Lower leg skin (tissue), 3 donors: Measurements from ENCODE around the gene INTS13.

Experiments used
- CTCF ChIP-seq, 3 donors: fragments of 450-650 bp; IDR thresholded peaks; one replicate each; pipeline ENCODE4 v1.5.1; 2016; ENCODE audit warnings: antibody characterized with exemption in 3 of 3, mild to moderate bottlenecking in 3 of 3, moderate library complexity in 2 of 3
- POLR2A ChIP-seq, 2 donors: fragments of 450-650 bp; IDR thresholded peaks; one replicate each; pipeline ENCODE4 v1.6.1; 2016 to 2017; ENCODE audit warnings: antibody characterized with exemption in 2 of 2, mild to moderate bottlenecking in 1 of 2, moderate library complexity in 1 of 2

DNA sequence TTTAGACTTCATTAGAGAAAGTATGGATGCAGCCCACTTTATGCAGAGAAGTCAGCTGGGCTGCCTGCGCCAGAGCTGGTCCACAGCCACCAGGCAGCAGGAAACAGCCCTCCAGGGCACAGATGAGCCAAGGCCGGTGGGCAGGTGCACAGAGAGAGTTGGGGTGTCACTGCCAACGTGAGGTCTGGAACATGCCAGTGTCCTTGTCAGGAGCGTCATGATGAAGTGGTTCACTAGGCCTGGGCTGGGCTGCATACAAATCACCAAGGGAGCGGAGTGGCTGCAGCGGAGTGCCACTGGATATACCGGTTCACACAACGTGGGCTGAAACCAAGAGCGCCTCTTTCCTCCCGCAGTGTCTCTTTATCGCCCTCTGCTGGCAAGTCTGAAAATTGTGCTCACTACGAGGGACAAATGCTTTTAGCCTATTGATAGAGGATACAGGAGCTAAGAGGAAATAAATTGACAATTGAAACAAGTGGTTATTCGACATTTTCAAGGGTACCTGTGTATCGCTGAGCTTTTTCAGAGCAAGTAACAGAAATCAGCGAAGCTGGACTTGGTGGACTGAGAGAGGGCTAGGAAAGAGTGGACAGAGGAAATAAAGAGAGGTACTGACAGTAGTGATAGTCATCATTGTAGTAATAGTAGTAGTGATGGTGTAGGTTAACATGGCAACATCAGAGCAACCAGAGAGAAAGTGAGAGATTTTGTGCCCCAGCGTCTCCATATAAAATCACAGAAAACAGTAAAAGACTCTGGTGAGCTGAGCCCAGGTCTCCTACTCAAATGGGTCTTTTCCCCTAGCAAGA, 52.8 kb downstream of the INTS13 start:
- TF ChIP-seq CTCF (IDR thresholded peaks at IDR 0.05) = peak; percentile 39 to 77 (median 73)
- no peak for TF ChIP-seq POLR2A (IDR thresholded peaks at IDR 0.05)
